GM19324 (cell line): ENCODE measurements around the gene NPHP3.

ENCODE experiments used
- ATAC-seq: cut with Tn5 transposase; IDR thresholded peaks from one replicate; pipeline ENCODE4 v1.9.1; 2021; ENCODE audit warnings: mild to moderate bottlenecking, moderate library complexity; ENCODE audit not compliant: unreplicated experiment, low FRiP score

Gene NPHP3

GRCh38 chr3:132694991-132695390, 27.2 kb downstream of the NPHP3 start:
- ATAC-seq = no peak

GRCh38 chr3:132690040-132690439, 32.2 kb downstream of the NPHP3 start:
- no peak for ATAC-seq

GRCh38 chr3:132682201-132682600, 40.0 kb downstream of the NPHP3 start:
- no peak for ATAC-seq

- ATAC-seq = no peak
These were observed 40.8 kb downstream of the NPHP3 start for GRCh38 chr3:132681421-132681820.

- no peak for ATAC-seq
These were observed 42.3 kb downstream of the NPHP3 start for GRCh38 chr3:132679911-132680310.

GRCh38 chr3:132675408-132675807, 46.8 kb downstream of the NPHP3 start:
- no peak for ATAC-seq

- no peak for ATAC-seq
These were observed 52.9 kb downstream of the NPHP3 start for GRCh38 chr3:132669256-132669777.

- no peak for ATAC-seq
These were observed 56.9 kb downstream of the NPHP3 start for GRCh38 chr3:132665230-132665745.

GRCh38 chr3:132662212-132662611, 60.0 kb downstream of the NPHP3 start:
- ATAC-seq = no peak

GRCh38 chr3:132661101-132661500, 61.1 kb downstream of the NPHP3 start:
- ATAC-seq = no peak

GRCh38 chr3:132660811-132661070, 61.5 kb downstream of the NPHP3 start:
- ATAC-seq = no peak

GRCh38 chr3:132660052-132660810, 62.0 kb downstream of the NPHP3 start, which contains the start of gene UBA5:
UBA5 (plus strand) TSS chr3:132660329; CDS start chr3:132660538, 209 bp downstream.
- peak; percentile 81 for ATAC-seq

- ATAC-seq = peak; percentile 55
These were observed 62.7 kb downstream of the NPHP3 start, which contains the start of gene ACAD11 for GRCh38 chr3:132659365-132660051. ACAD11 (minus strand) TSS chr3:132659809; CDS start chr3:132659751, 58 bp downstream.

GRCh38 chr3:132659000-132659364, 63.2 kb downstream of the NPHP3 start:
- no peak for ATAC-seq

GRCh38 chr3:132657869-132658747, 64.1 kb downstream of the NPHP3 start:
- ATAC-seq = no peak

- ATAC-seq = no peak
These were observed 66.7 kb downstream of the NPHP3 start for GRCh38 chr3:132655471-132655870.

- ATAC-seq = no peak
These were observed 67.5 kb downstream of the NPHP3 start for GRCh38 chr3:132654721-132655120.

- ATAC-seq = no peak
These were observed 68.0 kb downstream of the NPHP3 start for GRCh38 chr3:132654190-132654589.

GRCh38 chr3:132652640-132653270, 69.5 kb downstream of the NPHP3 start:
- ATAC-seq = no peak

GRCh38 chr3:132650153-132650552, 72.1 kb downstream of the NPHP3 start:
- no peak for ATAC-seq
